BJ (cell line): ENCODE data around the gene MCRIP2. TPM values are rescaled to one million over a fixed set of nuclear protein-coding genes. Genes with fewer than 3 reads are reported as not detected.

Source experiments
- CTCF ChIA-PET: fragments of 350-600 bp; formaldehyde crosslinking; extraction: SDS; loops from one replicate; lab custom pipeline; 2021; ENCODE audit warnings: antibody characterized with exemption, inconsistent platforms; lab: Yijun Ruan, JAX
- POLR2A ChIA-PET: fragments of 300-600 bp; sonication (Branson Sonifier 250); formaldehyde crosslinking; extraction: SDS; loops from one replicate; lab custom pipeline; 2021; ENCODE audit warnings: antibody characterized with exemption; lab: Charles Lee
- DNase-seq: peaks from one replicate; pipeline ENCODE4 v3.0.0-alpha.2; 2011; ENCODE audit warnings: low read depth
- H3K27me3 ChIP-seq: 2 replicates; pipeline ENCODE4 v1.6.0; 2011; ENCODE audit warnings: low read length; ENCODE audit not compliant: control insufficient read depth, insufficient read depth
- H3K36me3 ChIP-seq: 2 replicates; pipeline ENCODE4 v1.5.1; 2011; ENCODE audit warnings: low read length; ENCODE audit not compliant: control insufficient read depth, insufficient read depth
- H3K4me3 ChIP-seq: 2 replicates; pipeline ENCODE4 v1.5.1; 2011; ENCODE audit warnings: low read depth, mild to moderate bottlenecking, control low read depth, low read length
- polyA plus RNA-seq: library from polyadenylated mRNA; depleted of rRNA; stranded (reverse); fragments of >200 nt; gene quantifications from 2 replicates; pipeline ENCODE4 v1.2.3, GENCODE V29; 2011
- TF ChIP-seq, protein P1 (sequence below): IDR thresholded peaks from 2 replicates; pipeline ENCODE4 v1.5.1; 2011; ENCODE audit warnings: low read depth, mild to moderate bottlenecking, control low read depth, inconsistent platforms, low read length, moderate library complexity; ENCODE audit not compliant: insufficient read depth

The MCRIP2 gene
- polyA plus RNA-seq, 1 experiment, result 16.5 TPM

DNA sequence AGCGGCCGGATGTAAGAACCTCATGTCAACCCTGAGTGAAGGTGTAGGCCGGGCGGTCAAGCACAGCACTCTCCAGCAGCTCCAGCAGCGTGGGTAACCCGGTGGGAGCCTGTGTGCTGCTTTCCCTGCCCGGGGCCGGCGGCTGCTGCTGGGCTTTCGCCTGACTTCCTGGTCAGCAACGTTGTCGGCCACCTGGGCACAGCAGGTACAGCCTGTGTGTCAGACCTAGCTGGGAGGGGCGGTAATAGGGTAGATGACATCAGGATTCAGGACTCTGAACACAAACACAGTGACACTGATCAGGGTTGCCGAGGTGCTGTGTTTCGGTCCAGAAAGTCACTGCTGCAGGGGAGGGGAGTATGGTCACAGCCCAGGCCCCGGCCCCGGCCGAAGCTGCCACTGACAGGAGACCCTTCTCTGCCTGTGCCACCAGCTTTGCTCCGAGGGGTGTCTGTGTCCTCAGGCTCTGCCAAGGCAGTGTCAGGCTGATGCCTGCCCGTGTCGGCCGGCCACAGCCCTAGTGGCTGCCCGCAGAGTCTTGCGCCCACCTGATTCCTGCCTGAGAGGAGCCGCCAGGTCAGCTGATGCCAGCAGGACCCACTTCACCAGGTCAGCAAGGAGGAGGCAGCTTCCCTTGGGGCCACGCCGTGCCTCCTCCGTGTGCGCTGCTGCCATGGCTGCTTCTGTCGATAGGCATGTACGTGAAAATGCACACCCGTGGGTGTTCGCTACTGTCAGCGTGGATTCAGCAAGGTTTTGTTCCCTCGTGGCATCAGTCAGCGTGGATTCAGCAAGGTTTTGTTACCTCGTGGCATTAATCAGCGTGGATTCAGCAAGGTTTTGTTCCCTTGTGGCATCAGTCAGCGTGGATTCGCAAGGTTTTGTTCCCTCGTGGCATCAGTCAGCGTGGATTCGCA is 42.5 kb upstream of the MCRIP2 start:
- no peak overlapping the region for H3K4me3 ChIP-seq
- H3K36me3 ChIP-seq, result peaks cover 8% of the 10 kb centered on the region
- no peaks in the 10 kb centered on the region for H3K27me3 ChIP-seq
- TF ChIP-seq, protein P1, sequence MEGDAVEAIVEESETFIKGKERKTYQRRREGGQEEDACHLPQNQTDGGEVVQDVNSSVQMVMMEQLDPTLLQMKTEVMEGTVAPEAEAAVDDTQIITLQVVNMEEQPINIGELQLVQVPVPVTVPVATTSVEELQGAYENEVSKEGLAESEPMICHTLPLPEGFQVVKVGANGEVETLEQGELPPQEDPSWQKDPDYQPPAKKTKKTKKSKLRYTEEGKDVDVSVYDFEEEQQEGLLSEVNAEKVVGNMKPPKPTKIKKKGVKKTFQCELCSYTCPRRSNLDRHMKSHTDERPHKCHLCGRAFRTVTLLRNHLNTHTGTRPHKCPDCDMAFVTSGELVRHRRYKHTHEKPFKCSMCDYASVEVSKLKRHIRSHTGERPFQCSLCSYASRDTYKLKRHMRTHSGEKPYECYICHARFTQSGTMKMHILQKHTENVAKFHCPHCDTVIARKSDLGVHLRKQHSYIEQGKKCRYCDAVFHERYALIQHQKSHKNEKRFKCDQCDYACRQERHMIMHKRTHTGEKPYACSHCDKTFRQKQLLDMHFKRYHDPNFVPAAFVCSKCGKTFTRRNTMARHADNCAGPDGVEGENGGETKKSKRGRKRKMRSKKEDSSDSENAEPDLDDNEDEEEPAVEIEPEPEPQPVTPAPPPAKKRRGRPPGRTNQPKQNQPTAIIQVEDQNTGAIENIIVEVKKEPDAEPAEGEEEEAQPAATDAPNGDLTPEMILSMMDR, result no peak
- DNase-seq, result no peak
- POLR2A ChIA-PET, result no interaction called here
- CTCF ChIA-PET, result interaction anchor here (1.8 kb wide), 1 partner anchor 23 kb away, joined by 5 read pairs; no protein-coding TSS in a partner anchor

- H3K4me3 ChIP-seq, result no peak overlapping the region
- ChIA-PET POLR2A (no interaction called here), CTCF (interaction anchor here (0.6 to 1.8 kb wide), 4 partner anchors 22 to 101 kb away, joined by 3 to 5 read pairs (median 3); no protein-coding TSS in a partner anchor)
- TF ChIP-seq, protein P1, result 0 out of 2 replicates have a peak, but pooled peaks have one; percentile 19
- H3K36me3 ChIP-seq, result peaks cover 6% of the 10 kb centered on the region
- no peaks in the 10 kb centered on the region for H3K27me3 ChIP-seq
- no peak for DNase-seq
Measured at GRCh38 chr16:600781-601180, 40.8 kb upstream of the MCRIP2 start.

DNA sequence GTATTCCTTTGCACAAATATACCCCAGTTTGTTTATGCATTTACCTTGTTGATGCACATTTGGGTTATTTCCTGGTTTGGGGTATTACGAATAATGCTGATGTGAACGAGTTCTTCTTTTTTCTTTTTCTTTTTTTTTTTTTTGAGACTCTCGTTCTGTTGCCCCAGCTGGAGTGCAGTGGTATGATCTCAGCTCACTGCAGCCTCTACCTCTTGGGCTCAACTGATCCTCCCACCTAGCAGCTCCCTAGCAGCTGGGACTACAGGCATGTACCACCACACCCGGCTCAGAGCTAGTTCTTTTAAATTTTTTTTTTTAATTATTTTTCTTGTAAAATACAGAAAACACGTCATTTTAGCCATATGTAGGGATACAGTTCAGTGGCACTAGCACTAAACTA is 37.7 kb upstream of the MCRIP2 start:
- TF ChIP-seq, protein P1, result no peak
- Histone ChIP-seq H3K27me3 (no peaks in the 10 kb centered on the region), H3K36me3 (peaks cover 4% of the 10 kb centered on the region), H3K4me3 (no peak overlapping the region)
- ChIA-PET POLR2A (no interaction called here), CTCF (no interaction called here)
- DNase-seq, result no peak

GRCh38 chr16:606656-607307 is 34.8 kb upstream of the MCRIP2 start:
- TF ChIP-seq, protein P1, result no peak
- CTCF ChIA-PET, result no interaction called here
- POLR2A ChIA-PET, result no interaction called here

DNA sequence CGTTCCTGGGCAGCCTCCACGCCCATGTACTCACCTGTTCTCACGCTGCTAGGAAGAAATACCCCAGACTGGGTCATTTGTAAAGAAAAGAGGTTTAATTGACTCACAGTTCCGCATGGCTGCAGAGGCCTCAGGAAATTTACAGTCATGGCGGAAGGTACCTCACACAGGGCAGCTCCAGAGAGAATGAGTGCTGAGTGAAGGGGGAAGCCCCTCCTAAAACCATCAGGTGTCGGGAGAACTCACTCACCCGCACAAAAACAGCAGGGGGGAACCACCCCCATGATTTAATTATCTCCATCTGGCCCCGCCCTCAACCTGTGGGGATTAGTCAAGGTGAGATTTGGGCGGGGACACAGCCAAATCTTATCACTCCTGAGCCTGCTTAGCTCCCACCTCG is 33.6 kb upstream of the MCRIP2 start:
- no peak for DNase-seq
- Histone ChIP-seq H3K4me3 (no peak overlapping the region), H3K27me3 (no peaks in the 10 kb centered on the region), H3K36me3 (peaks cover 1% of the 10 kb centered on the region; the same call in 1 of the 2 replicates)
- TF ChIP-seq, protein P1, result no peak
- POLR2A ChIA-PET, result no interaction called here
- CTCF ChIA-PET, result no interaction called here

More at GRCh38 chr16:606656-607307, 34.8 kb upstream of the MCRIP2 start:
- no peak overlapping the region for H3K4me3 ChIP-seq
- H3K27me3 ChIP-seq, result no peaks in the 10 kb centered on the region
- no peak for DNase-seq
- H3K36me3 ChIP-seq, result peaks cover 1% of the 10 kb centered on the region; the same call in 1 of the 2 replicates
